Uterus (tissue), 2 donors: Measurements from ENCODE around the gene MARCHF11.

Experiments
- CTCF ChIP-seq, 4 experiments: fragments of 200-600 bp in 2 of 4; fragments of 450-650 bp in 2 of 4; sonication (generic) in 2 of 4; IDR thresholded peaks; one replicate each; pipeline ENCODE4 v1.5.1; 2016 to 2019; ENCODE audit warnings: antibody characterized with exemption in 4 of 4, mild to moderate bottlenecking in 2 of 4, moderate library complexity in 1 of 4
- POLR2A ChIP-seq, 2 donors: fragments of 450-650 bp; IDR thresholded peaks; one replicate each; pipeline ENCODE4 v1.6.1; 2016; ENCODE audit warnings: antibody characterized with exemption in 2 of 2, mild to moderate bottlenecking in 1 of 2, moderate library complexity in 1 of 2

- TF ChIP-seq CTCF (IDR thresholded peaks at IDR 0.05) (no peak), POLR2A (IDR thresholded peaks at IDR 0.05) (no peak)
These were observed 112.2 kb downstream of the MARCHF11 start for GRCh38 chr5:16067415-16067814.
